SK-N-SH (cell line): Measurements from ENCODE around the gene BMP6. TPM values are rescaled to one million over a fixed set of nuclear protein-coding genes. Genes with fewer than 3 reads are reported as not detected.

Experiments
- CTCF ChIA-PET: fragments of 300-600, 350-600 bp; formaldehyde crosslinking; extraction: SDS; loops from one replicate; lab custom pipeline; 2021; lab: Yijun Ruan, JAX
- POLR2A ChIA-PET: fragments of 350-600 bp; sonication (Branson Sonifier 250); formaldehyde crosslinking; extraction: SDS; loops from one replicate; lab custom pipeline; 2020; ENCODE audit warnings: antibody characterized with exemption, inconsistent platforms; lab: Yijun Ruan, JAX
- DNase-seq: peaks from one replicate; pipeline ENCODE4 v3.0.0; 2012
- H2AFZ ChIP-seq: fragments of 200-600 bp; sonication (generic); 2 replicates; pipeline ENCODE4 v1.8.1; 2016; ENCODE audit warnings: antibody characterized with exemption, mild to moderate bottlenecking, low read depth
- H3F3A ChIP-seq: fragments of 200-600 bp; sonication (generic); replicated peaks from 2 replicates; pipeline ENCODE3; 2016; ENCODE audit warnings: antibody characterized with exemption, mild to moderate bottlenecking; ENCODE audit not compliant: insufficient read depth
- H3K27ac ChIP-seq, 2 experiments: fragments of 200-500 bp in 1 of 2; fragments of 200-600 bp in 1 of 2; sonication (Bioruptor generic) in 1 of 2; sonication (generic), shearing (Covaris generic) in 1 of 2; 2 replicates each; pipeline versions ENCODE4 v1.5.1 to v1.6.1; 2014 to 2016; ENCODE audit warnings: low read depth in 2 of 2, inconsistent platforms in 1 of 2, low read length in 1 of 2, mild to moderate bottlenecking in 1 of 2, mixed read lengths in 1 of 2
- H3K27me3 ChIP-seq: fragments of 200-600 bp; sonication (generic), shearing (Covaris generic); 2 replicates; pipeline ENCODE4 v1.6.1; 2016; ENCODE audit warnings: mixed run types; ENCODE audit not compliant: insufficient read depth
- H3K36me3 ChIP-seq, 2 experiments: fragments of 200-500 bp in 1 of 2; fragments of 200-600 bp in 1 of 2; sonication (Bioruptor generic) in 1 of 2; sonication (generic) in 1 of 2; replicated peaks in 1 of 2; 2 replicates each; pipeline versions ENCODE3 to v1.5.1; 2014 to 2016; ENCODE audit warnings: low read length in 1 of 2, mild to moderate bottlenecking in 1 of 2; ENCODE audit not compliant: insufficient read depth in 2 of 2, control insufficient read depth in 1 of 2
- H3K4me1 ChIP-seq, 2 experiments: fragments of 200-500 bp in 1 of 2; fragments of 200-600 bp in 1 of 2; sonication (Bioruptor generic) in 1 of 2; sonication (generic), shearing (Covaris generic) in 1 of 2; 2 replicates each; pipeline versions ENCODE4 v1.5.1 to v1.6.1; 2014 to 2016; ENCODE audit warnings: low read depth in 1 of 2, low read length in 1 of 2, mixed run types in 1 of 2; ENCODE audit not compliant: insufficient read depth in 2 of 2, control insufficient read depth in 1 of 2
- H3K4me2 ChIP-seq: fragments of 200-600 bp; sonication (generic), shearing (Covaris generic); 2 replicates; pipeline ENCODE4 v1.6.1; 2017; ENCODE audit warnings: mixed run types
- H3K4me3 ChIP-seq, 2 experiments: fragments of 200-500 bp in 1 of 2; fragments of 200-600 bp in 1 of 2; sonication (Bioruptor generic) in 1 of 2; sonication (generic), shearing (Covaris generic) in 1 of 2; 2 replicates each; pipeline versions ENCODE4 v1.5.1 to v1.8.1; 2014 to 2016; ENCODE audit warnings: low read depth in 2 of 2, inconsistent platforms in 1 of 2, low read length in 1 of 2, mild to moderate bottlenecking in 1 of 2, mixed read lengths in 1 of 2, moderate library complexity in 1 of 2
- H3K79me2 ChIP-seq: fragments of 200-600 bp; sonication (generic); 2 replicates; pipeline ENCODE4 v1.8.1; 2017; ENCODE audit warnings: mild to moderate bottlenecking; ENCODE audit not compliant: insufficient read depth
- H3K9ac ChIP-seq: fragments of 200-600 bp; sonication (generic); 2 replicates; pipeline ENCODE4 v1.6.1; 2017; ENCODE audit warnings: mixed run types
- H3K9me2 ChIP-seq: fragments of 200-600 bp; sonication (generic); 2 replicates; pipeline ENCODE4 v1.6.1; 2017; ENCODE audit warnings: mixed run types
- H3K9me3 ChIP-seq: fragments of 200-600 bp; sonication (generic); 2 replicates; pipeline ENCODE4 v1.6.1; 2017; ENCODE audit warnings: mixed run types, mild to moderate bottlenecking, moderate library complexity
- H4K20me1 ChIP-seq: fragments of 200-600 bp; sonication (generic); 2 replicates; pipeline ENCODE4 v1.6.1; 2017; ENCODE audit warnings: mild to moderate bottlenecking, mixed run types; ENCODE audit not compliant: insufficient read depth
- CHD2 ChIP-seq: fragments of 150-350 bp; IDR thresholded peaks from 2 replicates; pipeline ENCODE4 v1.6.1; 2018; ENCODE audit warnings: low read length; ENCODE audit not compliant: partially characterized antibody
- CTCF ChIP-seq: fragments of 200-600 bp; sonication (generic); IDR thresholded peaks from 2 replicates; pipeline ENCODE4 v1.6.1; 2017; ENCODE audit warnings: antibody characterized with exemption, mild to moderate bottlenecking, moderate library complexity
- FOSL2 ChIP-seq: IDR thresholded peaks from 2 replicates; pipeline ENCODE4 v1.4.0; 2012; ENCODE audit warnings: low read depth, mild to moderate bottlenecking, moderate library complexity, borderline replicate concordance
- FOXM1 ChIP-seq: IDR thresholded peaks from 2 replicates; pipeline ENCODE4 v1.4.0; 2012; ENCODE audit warnings: low read depth, mild to moderate bottlenecking
- IRF3 ChIP-seq: fragments of 150-350 bp; IDR thresholded peaks from 2 replicates; pipeline ENCODE4 v1.6.1; 2016; ENCODE audit warnings: mild to moderate bottlenecking, low read depth, low read length
- NRF1 ChIP-seq: IDR thresholded peaks from 2 replicates; pipeline ENCODE4 v1.6.1; 2012; ENCODE audit warnings: low read depth, mild to moderate bottlenecking, low read length
- SIN3A ChIP-seq: IDR thresholded peaks from 2 replicates; pipeline ENCODE4 v1.6.1; 2012; ENCODE audit warnings: low read depth, mild to moderate bottlenecking, low read length, moderate library complexity, borderline replicate concordance
- TCF12 ChIP-seq: IDR thresholded peaks from 2 replicates; pipeline ENCODE4 v1.4.0; 2012
- TEAD4 ChIP-seq: IDR thresholded peaks from 2 replicates; pipeline ENCODE4 v1.4.0; 2012; ENCODE audit warnings: mild to moderate bottlenecking, borderline replicate concordance; ENCODE audit not compliant: insufficient read depth
- USF1 ChIP-seq: IDR thresholded peaks from 2 replicates; pipeline ENCODE4 v1.4.0; 2012; ENCODE audit warnings: low read depth, borderline replicate concordance
- ZBTB33 ChIP-seq: IDR thresholded peaks from 2 replicates; pipeline ENCODE4 v1.4.0; 2012; ENCODE audit warnings: low read depth, borderline replicate concordance
- WGBS: methylation state at CpG from one replicate; pipeline ENCODE4 v1.1.6; 2017; ENCODE audit warnings: low lambda C conversion rate; 5-methylcytosine and 5-hydroxymethylcytosine counted together
- polyA plus RNA-seq, 3 experiments: library from polyadenylated mRNA; depleted of rRNA; stranded (reverse); fragments of >200 nt; gene quantifications; 2 replicates each; pipeline ENCODE4 v1.2.3, GENCODE V29; 2012

Gene BMP6
- polyA plus RNA-seq, 1 of the 3 experiments (the other 2 are of a cell fraction), result not detected

GRCh38 chr6:7701212-7701834 is 24.6 kb upstream of the BMP6 start:
- no peak for DNase-seq
- Histone ChIP-seq H4K20me1 (no peaks in the 10 kb centered on the region), H3K9ac (no peak overlapping the region), H3K9me3 (no peaks in the 10 kb centered on the region), H3K4me2 (no peak overlapping the region), H3K27ac (no peak overlapping the region), H3K36me3 (no peaks in the 10 kb centered on the region), H3K4me1 (no peaks in the 10 kb centered on the region), H3K9me2 (no peaks in the 10 kb centered on the region), H3K79me2 (no peaks in the 10 kb centered on the region), H2AFZ (no peak overlapping the region), H3F3A (peaks cover 10% of the 10 kb centered on the region), H3K27me3 (no peaks in the 10 kb centered on the region), H3K4me3 (no peak overlapping the region)
- TF ChIP-seq ZBTB33, result no peak
- TF ChIP-seq USF1, result no peak
- no peak for TF ChIP-seq IRF3
- TF ChIP-seq NRF1, result no peak
- TF ChIP-seq CHD2, result no peak
- no peak for TF ChIP-seq TCF12
- no peak for TF ChIP-seq CTCF
- TF ChIP-seq SIN3A, result no peak
- TF ChIP-seq FOSL2, result no peak
- no peak for TF ChIP-seq FOXM1
- no peak for TF ChIP-seq TEAD4
- ChIA-PET POLR2A (no interaction called here), CTCF (no interaction called here)
- WGBS, result 31% methylated on average over 5 of the region's 5 CpGs
